Neuronal stem cell (in vitro differentiated cells): Measurements from ENCODE around the gene GGACT.

Source experiments
- DNase-seq: peaks from one replicate; pipeline ENCODE4 v3.0.0-alpha.2; 2013; ENCODE audit warnings: low spot score
- H2AFZ ChIP-seq: one replicate; pipeline ENCODE4 v1.6.1; 2013; ENCODE audit warnings: mild to moderate bottlenecking, low read length, inconsistent platforms
- H2AK5ac ChIP-seq: 2 replicates; pipeline ENCODE4 v1.6.1; 2013; ENCODE audit warnings: low read depth, mild to moderate bottlenecking, inconsistent platforms, low read length, moderate library complexity, mixed read lengths
- H2BK120ac ChIP-seq: 2 replicates; pipeline ENCODE4 v1.6.1; 2013; ENCODE audit warnings: low read depth, mild to moderate bottlenecking, inconsistent platforms, low read length, moderate library complexity, mixed read lengths
- H2BK12ac ChIP-seq: one replicate; pipeline ENCODE4 v1.6.1; 2013; ENCODE audit warnings: low read length, inconsistent platforms
- H2BK15ac ChIP-seq: 2 replicates; pipeline ENCODE4 v1.6.1; 2013; ENCODE audit warnings: mild to moderate bottlenecking, low read length, inconsistent platforms, mixed read lengths
- H2BK5ac ChIP-seq: one replicate; pipeline ENCODE4 v1.6.1; 2013; ENCODE audit warnings: inconsistent platforms, mild to moderate bottlenecking, low read length, moderate library complexity
- H3K14ac ChIP-seq: one replicate; pipeline ENCODE4 v1.6.1; 2013; ENCODE audit warnings: low read length, inconsistent platforms
- H3K18ac ChIP-seq: 2 replicates; pipeline ENCODE4 v1.6.1; 2013; ENCODE audit warnings: low read length, inconsistent platforms
- H3K23ac ChIP-seq: 2 replicates; pipeline ENCODE4 v1.6.1; 2013; ENCODE audit warnings: low read depth, mild to moderate bottlenecking, mixed read lengths, low read length, inconsistent platforms; ENCODE audit not compliant: poor library complexity
- H3K27ac ChIP-seq: replicated peaks from 3 replicates; pipeline ENCODE4 v1.5.1; 2013; ENCODE audit warnings: low read length, inconsistent platforms
- H3K27me3 ChIP-seq, 3 experiments: 2 replicates each; pipeline ENCODE4 v1.6.1; 2013; ENCODE audit warnings: low read length in 3 of 3, mild to moderate bottlenecking in 2 of 3, inconsistent platforms in 1 of 3, low read depth in 1 of 3, mixed read lengths in 1 of 3, moderate library complexity in 1 of 3; ENCODE audit not compliant: control insufficient read depth in 3 of 3, insufficient read depth in 3 of 3
- H3K36me3 ChIP-seq, 2 donors: replicated peaks in 1 of 2; 2 replicates each; pipeline ENCODE4 v1.6.1; 2013; ENCODE audit warnings: low read length in 2 of 2; ENCODE audit not compliant: control insufficient read depth in 2 of 2, insufficient read depth in 2 of 2
- H3K4ac ChIP-seq: 2 replicates; pipeline ENCODE4 v1.6.1; 2013; ENCODE audit warnings: inconsistent platforms, mild to moderate bottlenecking, low read length, moderate library complexity
- H3K4me1 ChIP-seq, 2 donors: 1 replicate in 1 of 2; 2 replicates in 1 of 2; pipeline ENCODE4 v1.6.1; 2013; ENCODE audit warnings: low read length in 2 of 2, low read depth in 1 of 2; ENCODE audit not compliant: control insufficient read depth in 2 of 2, insufficient read depth in 1 of 2
- H3K4me2 ChIP-seq: one replicate; pipeline ENCODE4 v1.6.1; 2013; ENCODE audit warnings: mild to moderate bottlenecking, low read length, inconsistent platforms; ENCODE audit not compliant: insufficient read depth, poor library complexity, severe bottlenecking
- H3K4me3 ChIP-seq, 2 donors: 2 replicates each; pipeline ENCODE4 v1.5.1; 2013; ENCODE audit warnings: low read length in 2 of 2, mild to moderate bottlenecking in 2 of 2, inconsistent platforms in 1 of 2, moderate library complexity in 1 of 2
- H3K79me1 ChIP-seq: one replicate; pipeline ENCODE4 v1.6.1; 2013; ENCODE audit warnings: low read depth, mild to moderate bottlenecking, inconsistent platforms, low read length, moderate library complexity
- H3K9ac ChIP-seq: one replicate; pipeline ENCODE4 v1.6.1; 2013; ENCODE audit warnings: mild to moderate bottlenecking, low read depth, low read length, inconsistent platforms; ENCODE audit not compliant: poor library complexity
- H3K9me3 ChIP-seq, 2 donors: replicated peaks in 1 of 2; 2 replicates each; pipeline versions ENCODE3 to v1.6.1; 2013; ENCODE audit warnings: low read length in 2 of 2, mild to moderate bottlenecking in 2 of 2, inconsistent platforms in 1 of 2, low read depth in 1 of 2, mixed read lengths in 1 of 2, moderate library complexity in 1 of 2; ENCODE audit not compliant: control insufficient read depth in 2 of 2, insufficient read depth in 1 of 2
- H4K8ac ChIP-seq: one replicate; pipeline ENCODE4 v1.6.1; 2013; ENCODE audit warnings: low read depth, mild to moderate bottlenecking, inconsistent platforms, low read length, moderate library complexity
- H4K91ac ChIP-seq: one replicate; pipeline ENCODE4 v1.6.1; 2013; ENCODE audit warnings: low read length, low read depth, mild to moderate bottlenecking, inconsistent platforms; ENCODE audit not compliant: poor library complexity
- WGBS, 2 donors: extraction: QIAGEN DNeasy Blood & Tissue Kit; methylation state at CpG; one replicate each; pipeline ENCODE4 v1.1.7; 2013; ENCODE audit warnings: missing lambda C conversion rate in 2 of 2, mixed read lengths in 1 of 2; ENCODE audit not compliant: insufficient read length in 2 of 2, insufficient replicate concordance in 1 of 2; ENCODE audit errors: extremely low coverage in 2 of 2; 5-methylcytosine and 5-hydroxymethylcytosine counted together

The GGACT gene

DNA sequence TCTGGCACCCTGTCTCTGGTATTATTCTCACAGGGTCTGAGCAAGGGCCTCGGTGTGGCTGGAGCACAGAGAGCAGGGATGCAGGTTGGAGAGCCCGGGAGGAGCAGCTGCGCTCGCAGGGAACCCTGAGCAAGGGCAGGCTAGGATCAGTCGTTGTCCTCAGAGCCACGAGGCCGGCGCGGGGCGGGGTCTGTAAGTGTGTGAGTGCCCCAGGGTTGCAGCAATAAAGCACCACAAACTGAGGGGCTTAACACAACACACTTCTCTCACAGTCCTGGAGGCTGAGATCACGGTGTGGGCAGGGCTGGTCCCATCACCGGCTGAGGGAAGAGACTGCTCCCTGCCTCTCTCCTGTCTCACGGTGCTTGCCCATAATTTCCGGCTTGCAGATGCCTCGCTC is 38.5 kb upstream of the GGACT start:
- no CpG with 5 or more reads among the region's 15 CpGs for WGBS, 2 donors
- no peak overlapping the region for H2BK120ac ChIP-seq
- H2BK15ac ChIP-seq: no peak overlapping the region
- H3K9me3 ChIP-seq: peaks cover under 1 to 2% of the 10 kb centered on the region in 2 donors
- H3K9ac ChIP-seq: no peak overlapping the region
- H2BK12ac ChIP-seq: no peak overlapping the region
- H3K18ac ChIP-seq: no peak overlapping the region
- no peak overlapping the region for H3K4me2 ChIP-seq
- no peak overlapping the region for H3K4ac ChIP-seq
- no peak overlapping the region for H3K14ac ChIP-seq
- DNase-seq: no peak
- H3K27ac ChIP-seq: no peak overlapping the region
- H3K79me1 ChIP-seq: peaks cover 2% of the 10 kb centered on the region
- no peak overlapping the region for H4K91ac ChIP-seq
- peak overlapping the region; percentile 75 for H2BK5ac ChIP-seq
- H3K4me1 ChIP-seq: peaks cover 2 to 13% of the 10 kb centered on the region in 2 donors
- no peak overlapping the region for H4K8ac ChIP-seq
- H3K4me3 ChIP-seq: no peak overlapping the region
- no peaks in the 10 kb centered on the region for H3K27me3 ChIP-seq
- H3K23ac ChIP-seq: no peak overlapping the region
- H3K36me3 ChIP-seq: peaks cover 22 to 79% of the 10 kb centered on the region in 2 donors
- no peak overlapping the region for H2AFZ ChIP-seq
- no peak overlapping the region for H2AK5ac ChIP-seq

DNA sequence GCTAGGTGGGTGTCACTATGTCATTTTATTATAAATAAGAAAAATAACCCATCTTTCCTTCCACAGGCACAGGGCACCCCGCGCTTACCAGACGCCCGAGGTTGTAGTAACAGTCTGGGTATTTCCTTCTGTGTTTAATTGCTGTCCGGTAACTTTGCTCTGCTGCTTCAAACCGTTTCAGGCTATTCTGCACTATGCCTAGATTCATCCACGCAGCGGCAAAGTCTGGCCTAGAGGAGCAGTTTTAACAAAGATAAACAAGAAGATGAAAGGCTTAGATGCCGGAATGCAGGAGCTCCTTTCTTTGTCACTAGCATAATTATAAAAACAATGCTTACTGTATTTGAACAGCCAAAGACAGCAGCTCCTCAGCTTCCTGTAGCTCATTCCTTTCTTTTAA is 36.9 kb upstream of the GGACT start:
- Histone ChIP-seq H4K8ac (no peak overlapping the region), H4K91ac (no peak overlapping the region), H3K4me2 (no peak overlapping the region), H3K27me3 (no peaks in the 10 kb centered on the region), H2BK12ac (no peak overlapping the region), H3K9me3 (peaks cover 3 to 11% of the 10 kb centered on the region in 2 donors), H3K4me3 (no peak overlapping the region), H3K14ac (no peak overlapping the region), H3K23ac (no peak overlapping the region), H2AK5ac (no peak overlapping the region), H3K18ac (no peak overlapping the region), H2BK15ac (no peak overlapping the region), H3K9ac (no peak overlapping the region), H3K4me1 (peaks cover 0 to 8% of the 10 kb centered on the region in 2 donors), H3K79me1 (peaks cover 2% of the 10 kb centered on the region), H3K4ac (no peak overlapping the region), H2BK120ac (no peak overlapping the region), H2BK5ac (no peak overlapping the region), H2AFZ (no peak overlapping the region), H3K27ac (no peak overlapping the region), H3K36me3 (peaks cover 26 to 90% of the 10 kb centered on the region in 2 donors)
- no CpG with 5 or more reads among the region's 9 CpGs for WGBS, 2 donors
- no peak for DNase-seq

DNA sequence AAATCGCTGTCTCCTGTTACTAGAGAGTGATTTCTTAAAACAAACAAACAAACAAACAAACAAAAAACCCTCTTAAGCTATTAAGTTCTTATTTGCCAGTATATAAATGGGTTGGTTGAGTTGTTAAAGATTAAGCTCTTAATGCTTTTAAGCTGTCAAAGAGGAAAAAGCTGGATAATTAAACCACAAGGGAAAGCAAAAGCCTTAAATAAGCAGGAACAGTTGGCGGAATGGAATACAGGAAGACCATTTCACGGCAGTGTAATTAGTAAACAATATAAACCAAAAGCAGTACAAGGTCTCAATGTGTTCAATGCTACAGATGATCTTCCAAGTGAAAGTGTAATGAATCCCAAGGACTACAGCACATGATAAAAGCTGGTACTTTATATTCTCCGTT is 32.2 kb upstream of the GGACT start:
- no CpG with 5 or more reads among the region's 4 CpGs for whole genome bisulfite sequencing, 2 donors

DNA sequence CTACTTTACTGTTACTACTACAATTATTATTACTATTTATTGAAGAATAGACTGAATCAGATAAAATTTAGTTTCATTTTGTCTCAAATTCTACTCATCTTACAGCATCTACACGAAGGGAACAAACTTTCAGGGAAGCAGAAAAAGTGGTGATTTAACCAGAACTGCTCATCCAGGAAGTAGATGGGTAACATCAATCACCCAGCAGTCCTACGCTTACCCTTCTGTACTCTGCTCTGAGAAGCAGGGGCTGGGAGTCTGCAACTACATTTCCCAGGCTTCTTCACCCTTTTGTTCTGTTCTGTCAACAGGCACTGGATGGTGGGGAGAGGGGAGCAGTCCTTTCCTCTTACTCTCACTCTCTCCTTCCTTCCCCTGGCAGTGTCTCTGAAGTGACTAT is 31.4 kb upstream of the GGACT start:
- no CpG with 5 or more reads among the region's 2 CpGs for whole genome bisulfite sequencing, 2 donors
- no peak overlapping the region for H4K8ac ChIP-seq

More for the DNA sequence above, 32.2 kb upstream of the GGACT start:
- Histone ChIP-seq H3K79me1 (no peaks in the 10 kb centered on the region), H2AK5ac (no peak overlapping the region), H4K8ac (no peak overlapping the region), H3K14ac (no peak overlapping the region), H4K91ac (no peak overlapping the region), H3K4me1 (no peaks in the 10 kb centered on the region), H3K4me3 (no peak overlapping the region), H2BK120ac (no peak overlapping the region), H3K4me2 (no peak overlapping the region), H3K4ac (no peak overlapping the region), H3K36me3 (peaks cover 11 to 60% of the 10 kb centered on the region in 2 donors), H3K23ac (no peak overlapping the region), H2AFZ (no peak overlapping the region), H2BK5ac (no peak overlapping the region), H3K27ac (no peak overlapping the region), H3K18ac (no peak overlapping the region), H2BK15ac (no peak overlapping the region), H3K9me3 (peaks cover 6 to 34% of the 10 kb centered on the region in 2 donors), H3K27me3 (no peaks in the 10 kb centered on the region), H2BK12ac (no peak overlapping the region), H3K9ac (no peak overlapping the region)
- no peak for DNase-seq

More for the DNA sequence above, 31.4 kb upstream of the GGACT start:
- H3K4me2 ChIP-seq: no peak overlapping the region
- no peak overlapping the region for H3K9ac ChIP-seq
- no peaks in the 10 kb centered on the region for H3K27me3 ChIP-seq
- H4K91ac ChIP-seq: no peak overlapping the region
- no peak overlapping the region for H3K27ac ChIP-seq
- DNase-seq: no peak
- no peak overlapping the region for H2AK5ac ChIP-seq
- no peak overlapping the region for H2BK120ac ChIP-seq
- H2AFZ ChIP-seq: no peak overlapping the region
- H2BK15ac ChIP-seq: no peak overlapping the region
- H3K23ac ChIP-seq: no peak overlapping the region
- H2BK5ac ChIP-seq: no peak overlapping the region
- H3K4me1 ChIP-seq: no peaks in the 10 kb centered on the region
- no peak overlapping the region for H3K4ac ChIP-seq
- H3K9me3 ChIP-seq: peaks cover 6 to 34% of the 10 kb centered on the region in 2 donors
- H3K79me1 ChIP-seq: no peaks in the 10 kb centered on the region
- no peak overlapping the region for H3K14ac ChIP-seq
- H3K18ac ChIP-seq: no peak overlapping the region
- no peak overlapping the region for H2BK12ac ChIP-seq
- H3K4me3 ChIP-seq: no peak overlapping the region
- H3K36me3 ChIP-seq: peaks cover 10 to 51% of the 10 kb centered on the region in 2 donors
